ENCODE measurements around the gene CCDC33. TPM values are rescaled to one million over a fixed set of nuclear protein-coding genes. Genes with fewer than 3 reads are reported as not detected.

CCDC33 gene
- 0.14 TPM in 1 of 2 replicates, not detected in the other for total RNA-seq

GRCh38 chr15:74235962-74236361 is at the start of gene CCDC33:
TSS of gene CCDC33 (plus strand) at chr15:74236326. CDS start at chr15:74236720, 394 bp downstream.

GRCh38 chr15:74202452-74203401 is 33.4 kb upstream of the CCDC33 start, which contains the start of gene STRA6:
TSS of gene STRA6 (minus strand) at chr15:74202787. CDS start at chr15:74202267, 520 bp downstream.

GRCh38 chr15:74367296-74367854 is 131.2 kb downstream of the CCDC33 start, which contains the start of gene CYP11A1:
TSS of gene CYP11A1 (minus strand) at chr15:74367646. CDS start at chr15:74367585, 61 bp downstream.

Other genes starting within 250 kb of the CCDC33 start
- 11.1 and 12.5 TPM in 2 replicates for gene STOML1, start 244.0 kb upstream of the CCDC33 start, total RNA-seq
- gene PML, start 241.6 kb upstream of the CCDC33 start, total RNA-seq = 17.2 and 21.2 TPM in 2 replicates
- gene GOLGA6A, start 153.8 kb upstream of the CCDC33 start, total RNA-seq = 0.14 TPM in 1 of 2 replicates, not detected in the other
- gene ISLR2, start 105.7 kb upstream of the CCDC33 start, total RNA-seq = under 0.01 and 0.28 TPM in 2 replicates
- 79.9 and 157 TPM in 2 replicates for gene ISLR, start 62.6 kb upstream of the CCDC33 start, total RNA-seq
- gene STRA6, start 33.5 kb upstream of the CCDC33 start, total RNA-seq = 4.8 and 8.5 TPM in 2 replicates
- 1.1 and 1.4 TPM in 2 replicates for gene CYP11A1, start 131.3 kb downstream of the CCDC33 start, total RNA-seq
- gene SEMA7A, start 197.6 kb downstream of the CCDC33 start, total RNA-seq = 3.8 and 7.0 TPM in 2 replicates
- 29.8 and 33.1 TPM in 2 replicates for gene UBL7, start 224.8 kb downstream of the CCDC33 start, total RNA-seq

Measured in smooth muscle cell of bladder (primary cell).